Liver (tissue), 3 donors: ENCODE measurements around the gene TJP3.

Experiments
- CTCF ChIP-seq: fragments of 150-350 bp; IDR thresholded peaks from 2 replicates; pipeline ENCODE4 v1.5.1; 2017; ENCODE audit warnings: improper control_type of control experiment, low read depth, low read length; ENCODE audit not compliant: missing input control
- GABPA ChIP-seq, 2 donors: IDR thresholded peaks in 1 of 2; conservative IDR thresholded peaks in 1 of 2; 2 replicates each; pipeline ENCODE4 v1.6.1; 2016; ENCODE audit warnings: antibody characterized with exemption in 2 of 2, mild to moderate bottlenecking in 1 of 2, moderate library complexity in 1 of 2
- MAX ChIP-seq: IDR thresholded peaks from 2 replicates; pipeline ENCODE4 v1.6.1; 2016; ENCODE audit warnings: antibody characterized with exemption
- REST ChIP-seq: IDR thresholded peaks from 2 replicates; pipeline ENCODE4 v1.6.1; 2016; ENCODE audit warnings: antibody characterized with exemption, mild to moderate bottlenecking
- TAF1 ChIP-seq: conservative IDR thresholded peaks from 2 replicates; pipeline ENCODE4 v1.6.1; 2016; ENCODE audit warnings: antibody characterized with exemption, mild to moderate bottlenecking
- donor health status: healthy.
- donor health status: healthy.

- TF ChIP-seq CTCF (no peak), REST (no peak), GABPA (IDR thresholded peaks at IDR 0.05 in 1 of 2, conservative IDR thresholded peaks at IDR 0.05 in 1 of 2) (no peak), MAX (no peak), TAF1 (no peak)
Observed at GRCh38 chr19:3716147-3716668, 8.0 kb downstream of the TJP3 start.
